K562 (cell line): ENCODE data around the gene HPS5. TPM values are rescaled to one million over a fixed set of nuclear protein-coding genes. Genes with fewer than 3 reads are reported as not detected.

Experiments used
- ATAC-seq: fragments of 200-7000 bp; cut with Tn5 transposase; 3 replicates; pipeline ENCODE4 v1.9.1; 2020; ENCODE audit warnings: moderate library complexity
- BruUV-seq: library from RNA; stranded (reverse); fragments of 400-500 nt; replicated peaks from 2 replicates; lab custom pipeline; 2021; lab: Mats Ljungman, UMichigan
- CTCF ChIA-PET: fragments of 300-600 bp; formaldehyde crosslinking; extraction: SDS; loops from one replicate; lab custom pipeline; 2021; ENCODE audit warnings: low intra/inter-chr PET ratio; lab: Yijun Ruan, JAX
- POLR2A ChIA-PET: fragments of 300-600, 350-650 bp; sonication (Branson Sonifier 250); formaldehyde crosslinking; extraction: SDS; loops from one replicate; lab custom pipeline; 2021; ENCODE audit warnings: antibody characterized with exemption, inconsistent platforms; lab: Yijun Ruan, JAX
- DNase-seq, 4 experiments: peaks; one replicate each; pipeline versions ENCODE4 v3.0.0 to v3.0.0-alpha.2; 2011 to 2018; ENCODE audit warnings: low spot score in 3 of 4, mixed read lengths in 3 of 4; ENCODE audit errors: extremely low read depth in 1 of 4
- FAIRE-seq: peaks from 2 replicates; lab custom pipeline; 2011; peaks lifted over from hg19 to GRCh38; lab: Jason Lieb, UNC
- H2AFZ ChIP-seq: 2 replicates; pipeline ENCODE4 v1.6.0; 2011; ENCODE audit warnings: low read depth, low read length, control low read depth, inconsistent platforms
- H3K27ac ChIP-seq: fragments of 200-600 bp; 3 replicates; pipeline ENCODE4 v1.8.0; 2011; ENCODE audit warnings: low read depth, mild to moderate bottlenecking, control low read depth, inconsistent platforms, low read length, moderate library complexity, mixed read lengths; ENCODE audit errors: extremely low read depth
- H3K27me3 ChIP-seq, 2 experiments: fragments of 300-600 bp in 1 of 2; 2 replicates in 1 of 2; 3 replicates in 1 of 2; pipeline versions ENCODE4 v1.6.0 to v1.8.0; 2011; ENCODE audit warnings: inconsistent platforms in 2 of 2, low read length in 2 of 2, mild to moderate bottlenecking in 1 of 2, mixed read lengths in 1 of 2, moderate library complexity in 1 of 2; ENCODE audit not compliant: control insufficient read depth in 2 of 2, insufficient read depth in 2 of 2
- H3K36me3 ChIP-seq: fragments of 300-600 bp; 3 replicates; pipeline ENCODE4 v1.8.0; 2011; ENCODE audit warnings: mild to moderate bottlenecking, low read length, inconsistent platforms; ENCODE audit not compliant: control insufficient read depth, insufficient read depth
- H3K4me1 ChIP-seq, 2 experiments: fragments of 200-600 bp in 1 of 2; replicated peaks in 1 of 2; 2 replicates in 1 of 2; 3 replicates in 1 of 2; pipeline versions ENCODE4 v1.5.1 to v1.8.0; 2011; ENCODE audit warnings: inconsistent platforms in 2 of 2, low read length in 2 of 2, mild to moderate bottlenecking in 1 of 2, mixed read lengths in 1 of 2, moderate library complexity in 1 of 2; ENCODE audit not compliant: control insufficient read depth in 2 of 2, insufficient read depth in 2 of 2
- H3K4me2 ChIP-seq: 2 replicates; pipeline ENCODE4 v1.6.1; 2011; ENCODE audit warnings: low read length, control low read depth, inconsistent platforms, mixed read lengths; ENCODE audit not compliant: insufficient read depth
- H3K4me3 ChIP-seq: fragments of 200-600 bp; sonication (generic), shearing (Covaris generic); 2 replicates; pipeline ENCODE4 v1.5.1; 2016; ENCODE audit warnings: control low read depth, inconsistent platforms
- H3K79me2 ChIP-seq: fragments of 200-600 bp; 3 replicates; pipeline ENCODE4 v1.8.0; 2011; ENCODE audit warnings: low read length, inconsistent platforms; ENCODE audit not compliant: control insufficient read depth, insufficient read depth
- H3K9ac ChIP-seq, 2 experiments: 2 replicates each; pipeline versions ENCODE4 v1.6.0 to v1.6.1; 2011; ENCODE audit warnings: low read depth in 2 of 2, low read length in 2 of 2, control low read depth in 1 of 2, inconsistent platforms in 1 of 2, mild to moderate bottlenecking in 1 of 2, mixed read lengths in 1 of 2; ENCODE audit not compliant: insufficient read depth in 1 of 2
- H3K9me1 ChIP-seq: one replicate; pipeline ENCODE4 v1.6.0; 2011; ENCODE audit warnings: inconsistent platforms, mild to moderate bottlenecking, low read length, moderate library complexity; ENCODE audit not compliant: control insufficient read depth, insufficient read depth
- H3K9me3 ChIP-seq: replicated peaks from 2 replicates; pipeline ENCODE4 v1.5.1; 2011; ENCODE audit warnings: low read depth, low read length, inconsistent platforms; ENCODE audit not compliant: control insufficient read depth, insufficient read depth
- H4K20me1 ChIP-seq: replicated peaks from 2 replicates; pipeline ENCODE4 v1.6.1; 2011; ENCODE audit warnings: low read length, inconsistent platforms, mixed read lengths; ENCODE audit not compliant: control insufficient read depth, insufficient read depth
- ADNP ChIP-seq: fragments of 200-800 bp; sonication (Bioruptor generic); IDR thresholded peaks from 2 replicates; pipeline ENCODE4 v1.6.1; 2016; ENCODE audit warnings: missing genetic modification characterization, missing compliant biosample characterization
- BCOR ChIP-seq: fragments of 450-650 bp; IDR thresholded peaks from 2 replicates; pipeline ENCODE4 v1.6.1; 2016
- CHD1 ChIP-seq: fragments of 200-600 bp; sonication (generic); IDR thresholded peaks from one replicate; pipeline ENCODE4 v1.6.1; 2012; ENCODE audit warnings: mild to moderate bottlenecking, moderate library complexity, low read length, inconsistent platforms
- CHD2 ChIP-seq: IDR thresholded peaks from 2 replicates; pipeline ENCODE4 v1.6.1; 2011; ENCODE audit warnings: low read depth, low read length
- CHD4 ChIP-seq: fragments of 200-600 bp; sonication (generic); IDR thresholded peaks from 3 replicates; pipeline ENCODE4 v1.6.1; 2012; ENCODE audit warnings: low read depth, mild to moderate bottlenecking, mixed read lengths, low read length, inconsistent platforms; ENCODE audit not compliant: insufficient read depth, insufficient replicate concordance, poor library complexity, severe bottlenecking
- ID3 ChIP-seq, 2 experiments: fragments of 250-450 bp in 1 of 2; fragments of 450-650 bp in 1 of 2; sonication (Bioruptor Pico) in 1 of 2; IDR thresholded peaks; 2 replicates each; pipeline versions ENCODE4 v1.6.1 to v1.8.0; 2016 to 2021; ENCODE audit warnings: mild to moderate bottlenecking in 2 of 2, moderate library complexity in 2 of 2, missing compliant biosample characterization in 1 of 2, missing genetic modification characterization in 1 of 2
- KDM1A ChIP-seq, 2 experiments: fragments of 450-650 bp; IDR thresholded peaks; 2 replicates each; pipeline ENCODE4 v1.6.1; 2016; ENCODE audit warnings: mild to moderate bottlenecking in 2 of 2
- LARP7 ChIP-seq: fragments of 450-650 bp; IDR thresholded peaks from 2 replicates; pipeline ENCODE4 v1.6.1; 2016
- MAFG ChIP-seq: fragments of 450-650 bp; conservative IDR thresholded peaks from 2 replicates; pipeline ENCODE4 v1.6.1; 2016; ENCODE audit warnings: missing genetic modification characterization, missing compliant biosample characterization
- MAZ ChIP-seq, 2 experiments: fragments of 450-650 bp in 1 of 2; sonication (generic) in 1 of 2; formaldehyde crosslinking; IDR thresholded peaks in 1 of 2; conservative IDR thresholded peaks in 1 of 2; 2 replicates each; pipeline versions ENCODE4 v1.4.0 to v1.5.0; 2020; ENCODE audit warnings: mild to moderate bottlenecking in 1 of 2, missing genetic modification reagents in 1 of 2
- NFATC3 ChIP-seq: fragments of 450-650 bp; IDR thresholded peaks from 2 replicates; pipeline ENCODE4 v1.6.1; 2017; ENCODE audit warnings: mild to moderate bottlenecking
- RBBP5 ChIP-seq: fragments of 200-600 bp; sonication (generic); IDR thresholded peaks from 2 replicates; pipeline ENCODE4 v1.6.1; 2012; ENCODE audit warnings: borderline replicate concordance, mild to moderate bottlenecking, low read length, control low read depth, inconsistent platforms; ENCODE audit not compliant: insufficient read depth, poor library complexity, severe bottlenecking
- RBM25 ChIP-seq: fragments of 200-400 bp; formaldehyde crosslinking; IDR thresholded peaks from 2 replicates; pipeline ENCODE4 v1.6.1; 2018; ENCODE audit warnings: low read length, low read depth, moderate library complexity; ENCODE audit not compliant: severe bottlenecking
- RCOR1 ChIP-seq, 2 experiments: IDR thresholded peaks; 2 replicates each; pipeline ENCODE4 v1.6.1; 2012; ENCODE audit warnings: low read depth in 2 of 2, low read length in 2 of 2, borderline replicate concordance in 1 of 2, improper control_type of control experiment in 1 of 2
- SIN3A ChIP-seq, 2 experiments: fragments of 150-350 bp in 1 of 2; IDR thresholded peaks; 2 replicates each; pipeline ENCODE4 v1.6.1; 2011 to 2016; ENCODE audit warnings: borderline replicate concordance in 2 of 2, low read depth in 2 of 2, low read length in 2 of 2, mild to moderate bottlenecking in 2 of 2, moderate library complexity in 2 of 2; ENCODE audit not compliant: control insufficient read depth in 1 of 2
- SMARCA5 ChIP-seq: fragments of 450-650 bp; IDR thresholded peaks from 2 replicates; pipeline ENCODE4 v1.6.1; 2016
- XRCC3 ChIP-seq: fragments of 450-650 bp; IDR thresholded peaks from 2 replicates; pipeline ENCODE4 v1.6.1; 2017; ENCODE audit warnings: mild to moderate bottlenecking, moderate library complexity
- ZEB2 ChIP-seq: fragments of 450-650 bp; IDR thresholded peaks from 2 replicates; pipeline ENCODE4 v1.6.1; 2016
- ZNF217 ChIP-seq: sonication (generic); formaldehyde crosslinking; IDR thresholded peaks from 2 replicates; pipeline ENCODE4 v1.8.0; 2022; ENCODE audit warnings: mild to moderate bottlenecking, missing genetic modification reagents
- ZNF324 ChIP-seq: fragments of 250-450 bp; sonication (Bioruptor Pico); IDR thresholded peaks from 2 replicates; pipeline ENCODE4 v1.4.0; 2020; ENCODE audit warnings: mild to moderate bottlenecking
- ZNF384 ChIP-seq: IDR thresholded peaks from 2 replicates; pipeline ENCODE4 v1.6.1; 2012; ENCODE audit warnings: low read depth, low read length, improper control_type of control experiment
- ZNF431 ChIP-seq: sonication (generic); formaldehyde crosslinking; IDR thresholded peaks from 2 replicates; pipeline ENCODE4 v1.8.0; 2022; ENCODE audit warnings: mild to moderate bottlenecking, missing genetic modification reagents
- ZNF785 ChIP-seq: fragments of 250-450 bp; sonication (Bioruptor Pico); IDR thresholded peaks from 2 replicates; pipeline ENCODE4 v1.4.0; 2020; ENCODE audit warnings: mild to moderate bottlenecking
- WGBS: fragments of 100-300 bp; shearing (Covaris generic); methylation state at CpG from one replicate; pipeline ENCODE4 v1.1.6; 2016; ENCODE audit warnings: low coverage, mixed read lengths; ENCODE audit not compliant: insufficient coverage; ENCODE audit errors: missing lambda C conversion rate; 5-methylcytosine and 5-hydroxymethylcytosine counted together
- in situ Hi-C: fragments of 300-500 bp; cut with MboI; formaldehyde crosslinking; loops from 4 replicates; pipeline ENCODE4 v1.15.0; 2018; ENCODE audit warnings: inconsistent platforms, mixed read lengths
- intact Hi-C: fragments of 100-400 bp; cut with micrococcal nuclease; formaldehyde crosslinking; loops from 2 replicates; pipeline ENCODE4 v1.14.2; 2022
- polyA plus RNA-seq, 8 experiments: library from polyadenylated mRNA; depleted of rRNA in 4 of 8; stranded (reverse) in 5 of 8; unstranded in 3 of 8; fragments of >200 nt; fragmentation: Nextera tagmentation in 2 of 8; fragmentation: Illumina TruSeq in 1 of 8; extraction: Ambion mirVana in 2 of 8; extraction: Trizol in 1 of 8; gene quantifications; 2 replicates each; pipeline versions ENCODE4 v1.2.1 to v1.2.3, GENCODE V29; 2011 to 2014; ENCODE audit warnings: inconsistent platforms in 1 of 8, missing spikeins in 1 of 8
- total RNA-seq, 7 experiments: library from RNA; depleted of rRNA in 6 of 7; stranded (reverse); fragments of >200 nt in 6 of 7; fragmentation: Illumina TruSeq in 2 of 7; extraction: Trizol in 2 of 7; gene quantifications; 2 replicates each; pipeline versions ENCODE4 v1.2.1 to v1.2.3, GENCODE V29; 2011 to 2021; ENCODE audit warnings: low replicate concordance in 1 of 7

The HPS5 gene
- total and polyA plus RNA-seq, 9 of the 15 experiments (the other 6 are each of a cell fraction or from before 2014, with no cell fraction given): 12.2 to 28.1 (median 16.8) TPM

- Histone ChIP-seq H3K9me3 (no peaks in the 10 kb centered on the region), H3K27ac (no peak overlapping the region), H3K36me3 (peaks cover 87% of the 10 kb centered on the region), H3K4me1 (no peaks in the 10 kb centered on the region; a peak in 1 of 5 replicates), H4K20me1 (no peaks in the 10 kb centered on the region), H2AFZ (no peak overlapping the region), H3K79me2 (no peaks in the 10 kb centered on the region), H3K9ac (no peak overlapping the region), H3K9me1 (no peaks in the 10 kb centered on the region), H3K4me2 (no peak overlapping the region), H3K27me3 (no peaks in the 10 kb centered on the region), H3K4me3 (no peak overlapping the region)
- TF ChIP-seq ZEB2 (no peak), ZNF217 (CRISPR knock-in tag) (no peak), KDM1A (IDR thresholded peaks at IDR 0.05) (peak in 1 of 2 experiments; percentile 33; a peak in 1 of 4 replicates), RCOR1 (IDR thresholded peaks at IDR 0.05; ENCODE audit: borderline replicate concordance in 1 of 2, low read depth in 2 of 2, low read length in 2 of 2) (0 out of 4 replicates have a peak, but pooled peaks of 1 of the 2 experiments have one; percentile 17), XRCC3 (no peak), LARP7 (no peak), CHD4 (peak; percentile 66), NFATC3 (no peak), MAFG (tag) (no peak), ZNF785 (CRISPR knock-in tag) (no peak), ADNP (tag) (peak; percentile 57; the same call in 1 of the 2 replicates), ZNF324 (CRISPR knock-in tag) (no peak), RBBP5 (no peak), RBM25 (peak; percentile 98), CHD1 (no peak), ZNF431 (no peak), BCOR (peak; percentile 78), CHD2 (no peak), ZNF384 (no peak), SIN3A (IDR thresholded peaks at IDR 0.05; ENCODE audit: borderline replicate concordance in 2 of 2, control insufficient read depth in 1 of 2, low read depth in 2 of 2, low read length in 2 of 2) (no peak), MAZ (CRISPR knock-in tag; conservative IDR thresholded peaks at IDR 0.05 in 1 of 2, IDR thresholded peaks at IDR 0.05 in 1 of 2) (no peak), SMARCA5 (0 out of 2 replicates have a peak, but pooled peaks have one; percentile 36), ID3 (CRISPR knock-in tag; IDR thresholded peaks at IDR 0.05) (no peak), ID3 (tag; IDR thresholded peaks at IDR 0.05) (no peak)
- POLR2A ChIA-PET: interaction anchor here (0.9 to 1.0 kb wide), 2 partner anchors 10 to 37 kb away, joined by 3 read pairs; no protein-coding TSS in a partner anchor
- 82% methylated on average over 4 of the region's 4 CpGs for WGBS
- FAIRE-seq (no peak), ATAC-seq (no peak), DNase-seq (no peak)
- CTCF ChIA-PET: no interaction called here
- in situ Hi-C loops (no loop called here), intact Hi-C loops (no loop called here)
- no TSS peak for BruUV-seq
These were observed 36.7 kb upstream of the HPS5 start for GRCh38 chr11:18358646-18359045.
